GM10266 (cell line): Measurements from ENCODE around the gene NPLOC4.
A peak's percentile ranks its signal among the peaks of the same experiment; 100 is the strongest.

ENCODE experiments used
- DNase-seq: peaks from one replicate; pipeline ENCODE4 v3.0.0; 2012; ENCODE audit errors: extremely low spot score
- TF ChIP-seq, protein P1 (sequence below): IDR thresholded peaks from 2 replicates; pipeline ENCODE4 v1.5.1; 2012; ENCODE audit warnings: mild to moderate bottlenecking, low read depth; ENCODE audit not compliant: control insufficient read depth, insufficient read depth; ENCODE audit errors: missing control alignments

NPLOC4 gene

DNA sequence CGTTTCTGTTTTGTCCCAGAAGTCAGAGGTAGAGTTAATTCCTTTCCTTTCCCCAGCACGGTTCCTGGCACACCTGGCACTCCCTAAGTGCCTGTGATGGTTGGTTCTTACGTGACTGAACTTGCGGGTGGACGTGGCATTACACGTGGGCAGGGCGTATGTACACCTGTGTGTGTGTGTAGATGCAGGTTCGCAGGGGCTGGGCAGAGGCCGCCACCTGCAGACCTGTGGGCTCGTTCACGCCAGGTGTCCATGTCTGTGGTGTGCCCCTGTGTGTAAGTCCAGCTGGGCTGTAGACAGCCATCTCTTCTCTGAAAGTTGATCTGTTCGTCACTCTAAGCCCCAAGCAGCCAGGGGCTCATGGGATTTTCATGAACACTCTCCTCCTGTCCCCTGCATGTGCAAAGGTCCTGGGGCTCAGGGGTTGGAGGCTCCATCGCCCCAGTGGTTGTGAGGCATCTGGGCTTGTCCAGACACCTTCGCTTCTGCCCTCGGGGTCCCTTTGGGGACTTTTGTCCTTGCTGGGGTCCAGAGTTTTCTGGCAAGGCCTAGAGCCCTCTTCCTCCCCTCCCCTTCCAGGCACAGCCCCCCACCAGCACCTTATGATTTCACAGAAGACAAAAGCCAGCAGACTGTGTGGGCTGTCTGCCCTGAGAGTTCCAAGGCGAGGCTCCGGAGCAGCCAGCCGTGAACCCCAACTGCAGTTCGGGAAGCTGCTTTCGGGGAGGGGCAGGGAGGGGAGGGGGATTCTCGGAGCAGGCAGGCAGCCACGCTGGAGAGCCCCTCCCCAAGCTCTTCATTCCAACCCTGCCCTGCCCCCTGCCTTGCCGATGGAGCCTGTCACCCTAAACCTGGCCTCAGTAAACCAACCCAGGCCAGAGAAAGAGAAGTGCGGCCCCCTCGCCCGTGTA is 114.2 kb downstream of the NPLOC4 start:
- DNase-seq = no peak
- TF ChIP-seq, protein P1, sequence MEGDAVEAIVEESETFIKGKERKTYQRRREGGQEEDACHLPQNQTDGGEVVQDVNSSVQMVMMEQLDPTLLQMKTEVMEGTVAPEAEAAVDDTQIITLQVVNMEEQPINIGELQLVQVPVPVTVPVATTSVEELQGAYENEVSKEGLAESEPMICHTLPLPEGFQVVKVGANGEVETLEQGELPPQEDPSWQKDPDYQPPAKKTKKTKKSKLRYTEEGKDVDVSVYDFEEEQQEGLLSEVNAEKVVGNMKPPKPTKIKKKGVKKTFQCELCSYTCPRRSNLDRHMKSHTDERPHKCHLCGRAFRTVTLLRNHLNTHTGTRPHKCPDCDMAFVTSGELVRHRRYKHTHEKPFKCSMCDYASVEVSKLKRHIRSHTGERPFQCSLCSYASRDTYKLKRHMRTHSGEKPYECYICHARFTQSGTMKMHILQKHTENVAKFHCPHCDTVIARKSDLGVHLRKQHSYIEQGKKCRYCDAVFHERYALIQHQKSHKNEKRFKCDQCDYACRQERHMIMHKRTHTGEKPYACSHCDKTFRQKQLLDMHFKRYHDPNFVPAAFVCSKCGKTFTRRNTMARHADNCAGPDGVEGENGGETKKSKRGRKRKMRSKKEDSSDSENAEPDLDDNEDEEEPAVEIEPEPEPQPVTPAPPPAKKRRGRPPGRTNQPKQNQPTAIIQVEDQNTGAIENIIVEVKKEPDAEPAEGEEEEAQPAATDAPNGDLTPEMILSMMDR = peak; percentile 7

DNA sequence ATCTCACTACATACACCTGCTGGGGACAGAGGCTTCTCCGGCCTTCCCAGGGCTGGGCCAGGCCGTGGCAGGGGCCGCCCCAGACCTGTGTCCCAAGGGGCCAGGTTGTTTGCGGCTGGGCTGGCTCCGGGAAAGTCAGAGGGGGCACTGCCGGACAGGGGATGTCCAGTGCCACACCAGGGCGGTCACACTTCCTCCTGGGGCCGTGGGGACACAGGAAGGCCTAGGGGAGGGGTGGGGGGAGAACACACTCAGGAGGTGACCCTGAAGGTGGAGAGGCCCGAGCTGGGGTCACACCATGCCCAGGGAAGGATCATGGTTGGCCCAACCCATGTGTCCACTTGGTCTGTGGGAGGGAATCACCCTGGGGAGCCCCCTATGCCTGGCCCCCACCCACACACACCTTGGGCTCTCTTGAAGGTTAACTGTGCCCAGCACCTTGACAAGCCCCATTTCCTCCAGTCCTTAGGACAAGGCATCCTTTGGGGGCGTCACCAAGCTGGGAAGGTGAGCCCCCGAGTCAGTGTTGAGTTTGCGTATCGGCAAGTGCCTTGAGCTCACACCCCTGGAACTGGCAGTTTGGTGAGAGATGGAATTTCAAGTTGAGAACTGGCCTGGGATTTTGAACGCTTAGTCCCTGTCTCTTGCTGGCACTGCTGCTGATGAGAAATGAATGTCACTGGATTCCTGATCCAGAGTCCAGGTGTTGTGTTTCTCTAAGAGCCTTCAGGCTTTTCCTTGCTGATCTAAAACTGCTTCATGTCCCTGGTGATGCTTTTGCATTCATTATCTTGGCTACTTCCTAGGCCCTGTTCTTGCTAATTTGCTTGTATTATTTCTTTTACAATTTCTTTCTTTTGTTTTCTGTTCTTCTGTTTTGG is 116.7 kb downstream of the NPLOC4 start:
- TF ChIP-seq, protein P1 = no peak
- DNase-seq = no peak

DNA sequence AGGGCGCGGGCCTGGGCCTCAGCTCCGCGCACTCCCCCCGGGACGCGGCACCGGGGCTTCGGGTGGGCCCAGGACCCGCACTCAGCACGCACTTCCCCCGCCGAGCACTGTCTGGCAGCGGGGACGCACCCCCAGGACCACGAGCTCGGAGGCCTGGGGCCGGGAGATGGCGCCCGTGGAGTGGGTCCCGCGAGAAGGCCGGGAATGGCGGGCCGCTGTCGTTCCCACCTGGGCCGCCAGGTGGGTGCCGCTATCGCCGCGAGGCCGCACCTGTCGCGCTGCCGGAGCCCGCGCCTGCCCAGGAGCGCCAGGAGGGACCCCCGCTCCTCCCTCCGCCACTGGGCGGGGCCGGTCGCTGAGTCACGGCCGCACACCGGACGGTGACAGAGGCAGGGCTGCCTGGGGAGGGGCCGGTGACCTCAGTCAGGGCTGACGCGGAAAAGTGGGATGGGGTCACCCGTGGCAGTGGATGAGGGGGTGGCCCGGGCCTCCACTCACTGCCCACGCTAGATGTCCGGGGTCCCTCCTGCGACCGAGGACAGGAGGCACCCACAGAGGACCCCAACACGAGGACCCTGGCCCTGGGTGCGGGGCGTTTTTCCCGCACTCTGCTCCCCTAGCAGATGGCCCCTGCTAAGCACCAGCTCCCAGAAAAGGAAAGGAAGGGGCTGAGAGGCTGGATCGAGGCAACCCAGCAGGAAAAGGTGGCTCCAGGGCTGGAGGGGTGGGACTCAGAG is 117.5 kb downstream of the NPLOC4 start:
- peak; percentile 78 for DNase-seq
- TF ChIP-seq, protein P1 = peak; percentile 59

DNA sequence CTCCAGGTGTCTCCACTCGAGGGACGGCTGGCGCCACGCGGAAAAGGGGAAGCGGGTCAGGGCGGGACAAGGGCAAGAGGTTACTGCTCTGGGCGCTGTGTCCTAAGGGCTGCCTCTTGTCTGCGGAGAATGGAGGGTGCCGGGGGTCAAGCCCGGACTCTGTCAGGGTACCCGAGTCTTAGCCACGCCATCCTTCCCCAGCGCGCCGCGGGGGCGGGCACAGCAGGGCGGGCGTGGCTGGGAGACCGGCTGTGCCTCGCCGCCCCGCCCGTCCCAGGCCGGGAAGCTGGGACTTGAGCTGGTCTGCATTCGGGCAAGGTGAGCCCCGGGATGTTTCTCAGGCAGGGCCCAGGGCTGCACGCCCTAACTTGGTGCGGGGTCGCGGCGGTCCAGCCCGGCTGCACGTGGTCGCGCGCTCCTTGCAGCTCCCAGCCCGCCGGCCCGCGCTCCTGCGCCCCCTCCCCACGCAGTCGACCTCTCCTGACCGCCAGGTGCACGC is 118.1 kb downstream of the NPLOC4 start:
- peak; percentile 74 for DNase-seq
- TF ChIP-seq, protein P1 = no peak

DNA sequence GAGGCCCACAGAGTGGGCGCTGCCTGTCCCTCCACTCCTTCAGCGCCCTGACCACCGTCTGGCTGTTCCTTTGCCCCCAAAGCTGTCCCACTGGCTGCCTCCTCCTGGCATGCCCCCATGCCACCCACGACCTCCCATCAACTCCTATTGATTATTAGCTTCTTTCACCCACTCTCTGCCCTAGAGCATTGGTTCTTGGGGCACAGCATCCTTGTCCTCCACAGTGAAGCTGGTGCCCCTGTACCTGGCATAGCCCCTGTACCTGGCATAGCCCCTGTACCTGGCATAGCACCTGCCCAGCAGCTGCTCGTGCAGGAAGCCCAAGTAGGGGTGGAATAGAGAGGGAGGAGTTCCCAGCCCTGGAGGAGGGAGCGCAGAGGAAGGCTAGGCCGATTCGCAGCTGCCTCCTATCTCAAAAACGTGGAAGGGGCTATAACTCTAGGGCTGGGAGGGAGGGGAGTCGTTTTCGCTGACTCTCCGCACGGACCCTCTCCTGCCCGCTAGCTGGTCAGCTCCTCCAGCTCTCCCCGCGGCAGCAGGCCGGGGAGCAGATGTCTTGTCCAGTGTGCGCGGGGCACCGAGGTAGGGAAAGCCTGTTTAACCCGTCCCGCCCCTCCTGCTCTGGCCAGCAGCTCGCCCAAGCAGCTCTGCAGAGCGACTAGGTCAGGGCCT is 118.7 kb downstream of the NPLOC4 start:
- TF ChIP-seq, protein P1 = no peak
- no peak for DNase-seq

DNA sequence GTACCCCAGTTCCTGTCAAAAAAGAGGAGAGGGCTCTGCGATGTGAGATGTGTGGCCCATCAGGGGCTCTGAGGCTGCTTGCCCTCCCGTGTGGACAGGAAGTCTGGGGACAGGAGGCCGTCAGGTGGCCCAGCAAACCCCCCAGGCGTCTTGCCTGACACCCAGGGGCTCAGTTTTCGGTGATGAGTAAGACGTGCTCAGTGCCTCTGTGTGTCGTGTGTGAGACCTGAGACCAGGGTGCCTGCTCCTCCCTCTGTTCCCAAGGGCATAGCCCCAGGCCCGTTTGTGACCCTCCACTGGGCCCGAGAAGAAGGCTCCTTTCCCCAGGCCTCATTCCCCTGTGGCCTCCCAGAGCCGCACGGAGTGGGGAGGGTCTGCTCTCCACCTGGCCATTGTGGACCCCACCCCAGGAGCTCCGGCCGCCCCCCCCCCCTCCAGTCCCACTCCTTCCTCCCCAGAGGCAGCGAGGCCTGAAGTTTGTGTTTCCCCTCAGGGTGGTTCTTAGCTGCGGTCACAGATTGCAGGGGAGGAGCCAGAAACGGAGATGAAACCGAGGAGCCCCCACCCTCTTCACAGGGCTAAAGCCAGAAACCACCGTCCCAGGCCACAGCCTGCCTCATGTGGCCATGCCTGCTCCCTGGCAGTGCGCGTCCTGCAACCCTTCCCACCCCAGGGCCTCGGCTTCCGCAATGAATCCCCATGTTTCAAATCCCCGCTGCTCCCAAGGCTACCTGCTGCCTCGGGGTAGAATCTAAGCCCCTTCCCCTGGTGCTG is 119.4 kb downstream of the NPLOC4 start:
- DNase-seq = peak; percentile 93
- TF ChIP-seq, protein P1 = no peak
